Cardiac muscle cell (in vitro differentiated cells and primary cell): Measurements from ENCODE around the gene TET1. TPM values are rescaled to one million over a fixed set of nuclear protein-coding genes. Genes with fewer than 3 reads are reported as not detected.

Experiments used
- DNase-seq, 2 donors: peaks; one replicate each; pipeline versions ENCODE4 v3.0.0 to v3.0.0-alpha.2; 2010 to 2017; ENCODE audit warnings: low read depth in 1 of 2, low spot score in 1 of 2
- H3K27ac ChIP-seq: fragments of 200-600 bp; sonication (generic); 2 replicates; pipeline ENCODE4 v1.5.1; 2016
- H3K27me3 ChIP-seq: fragments of 200-600 bp; sonication (generic); 2 replicates; pipeline ENCODE4 v1.6.0; 2016; ENCODE audit warnings: control low read depth
- H3K36me3 ChIP-seq: fragments of 200-600 bp; sonication (generic); 2 replicates; pipeline ENCODE4 v1.5.1; 2016; ENCODE audit warnings: control low read depth
- H3K4me1 ChIP-seq: fragments of 200-600 bp; sonication (generic); 2 replicates; pipeline ENCODE4 v1.8.1; 2017; ENCODE audit warnings: low read depth, mild to moderate bottlenecking, mixed run types
- H3K4me3 ChIP-seq: fragments of 200-600 bp; sonication (generic); 2 replicates; pipeline ENCODE4 v1.5.1; 2016; ENCODE audit warnings: mild to moderate bottlenecking
- H3K9me3 ChIP-seq: fragments of 200-600 bp; sonication (generic); 2 replicates; pipeline ENCODE4 v1.5.1; 2017; ENCODE audit warnings: low read depth, mild to moderate bottlenecking, control low read depth
- CTCF ChIP-seq: IDR thresholded peaks from 2 replicates; pipeline ENCODE4 v1.5.1; 2012; ENCODE audit warnings: low read depth, mild to moderate bottlenecking, low read length
- polyA plus RNA-seq: library from polyadenylated mRNA; unstranded; fragments of >200 nt; fragmentation: Nextera tagmentation; extraction: Ambion mirVana; gene quantifications from 2 replicates; pipeline ENCODE4 v1.2.1, GENCODE V29; 2016
- total RNA-seq: library from RNA; depleted of rRNA; stranded (reverse); fragments of >200 nt; gene quantifications from 2 replicates; pipeline ENCODE4 v1.2.3, GENCODE V29; 2016

Gene TET1
- total and polyA plus RNA-seq, 2 experiments from 2014 or later, result 10.9 to 34.8 TPM

GRCh38 chr10:68742397-68742796 lies 182.3 kb downstream of the TET1 start:
- Histone ChIP-seq H3K9me3 (no peaks in the 10 kb centered on the region), H3K4me3 (no peak overlapping the region), H3K36me3 (peaks cover 84% of the 10 kb centered on the region), H3K4me1 (no peaks in the 10 kb centered on the region), H3K27me3 (no peaks in the 10 kb centered on the region), H3K27ac (no peak overlapping the region)
- DNase-seq, result no peak
- no peak for TF ChIP-seq CTCF

Other genes with a start within 250 kb of the TET1 start
- 34.8 and 96.1 TPM in 2 replicates for gene HNRNPH3, start 228.3 kb upstream of the TET1 start, total RNA-seq
- 182 and 249 TPM in 2 replicates for gene HNRNPH3, start 228.3 kb upstream of the TET1 start, polyA plus RNA-seq
- gene PBLD, start 227.4 kb upstream of the TET1 start, total RNA-seq, result 4.5 and 4.6 TPM in 2 replicates
- gene PBLD, start 227.4 kb upstream of the TET1 start, polyA plus RNA-seq, result 4.6 and 5.6 TPM in 2 replicates
- 6.1 and 10.2 TPM in 2 replicates for gene RUFY2, start 153.1 kb upstream of the TET1 start, total RNA-seq
- gene RUFY2, start 153.1 kb upstream of the TET1 start, polyA plus RNA-seq, result 12.1 and 16.2 TPM in 2 replicates
- 5.4 and 8.1 TPM in 2 replicates for gene DNA2, start 88.4 kb upstream of the TET1 start, total RNA-seq
- 3.4 and 4.0 TPM in 2 replicates for gene DNA2, start 88.4 kb upstream of the TET1 start, polyA plus RNA-seq
- gene SLC25A16, start 32.8 kb upstream of the TET1 start, total RNA-seq, result 3.8 and 4.7 TPM in 2 replicates
- 6.0 and 7.6 TPM in 2 replicates for gene SLC25A16, start 32.8 kb upstream of the TET1 start, polyA plus RNA-seq
- gene CCAR1, start 160.9 kb downstream of the TET1 start, total RNA-seq, result 61.4 and 85.7 TPM in 2 replicates
- 63.8 and 98.1 TPM in 2 replicates for gene CCAR1, start 160.9 kb downstream of the TET1 start, polyA plus RNA-seq